ENCODE results near the gene GAGE10. TPM values are rescaled to one million over a fixed set of nuclear protein-coding genes. Genes with fewer than 3 reads are reported as not detected.
A peak's percentile ranks its signal among the peaks of the same experiment; 100 is the strongest.
"Not testable (repeated sequence)": the region's sequence is repeated elsewhere in the genome, so short reads cannot be mapped to it uniquely, and the experiment has no call there.

The GAGE10 gene
- total RNA-seq, 4 donors from 2014 or later = not detected

GRCh38 chrX:49308604-49309269 is 5.3 kb downstream of the GAGE10 start:
- WGBS, 2 donors = 29 to 50% methylated on average over 12 to 15 of the region's 15 CpGs
- intact Hi-C loops (cut with DNase I) = no loop called here

GRCh38 chrX:49309401-49309981 is 6.0 kb downstream of the GAGE10 start:
- 0 to 32% methylated on average over 8 of the region's 8 CpGs for WGBS, 2 donors
- intact Hi-C loops (cut with DNase I) = no loop called here
- Histone ChIP-seq H3K4me1 (peaks cover 0 to 21% (median 10%) of the 10 kb centered on the region in 3 donors), H3K27me3 (no peaks in the 10 kb centered on the region), H3K27ac (peak overlapping the region; percentile 45 to 86 (median 75)), H3K4me3 (peak overlapping the region; percentile 5 to 53 (median 32)), H3K36me3 (no peaks in the 10 kb centered on the region), H3K9me3 (no peaks in the 10 kb centered on the region)
- TF ChIP-seq CTCF (IDR thresholded peaks at IDR 0.05) = no peak
- DNase-seq = no peak

More at GRCh38 chrX:49308604-49309269, 5.3 kb downstream of the GAGE10 start:
- Histone ChIP-seq H3K36me3 (no peaks in the 10 kb centered on the region), H3K27ac (peak overlapping the region; percentile 45 to 86 (median 75)), H3K27me3 (no peaks in the 10 kb centered on the region), H3K4me1 (peaks cover 0 to 21% (median 10%) of the 10 kb centered on the region in 3 donors), H3K9me3 (no peaks in the 10 kb centered on the region), H3K4me3 (peak overlapping the region; percentile 5 to 53 (median 32))
- DNase-seq = no peak
- TF ChIP-seq CTCF (IDR thresholded peaks at IDR 0.05) (no peak), POLR2A (IDR thresholded peaks at IDR 0.05) (no peak)

- intact Hi-C loops (cut with DNase I) = no loop called here
- Histone ChIP-seq H3K27me3 (no peaks in the 10 kb centered on the region), H3K27ac (peak overlapping the region in 2 of 4 donors; percentile 85 to 86), H3K36me3 (no peaks in the 10 kb centered on the region), H3K9me3 (no peaks in the 10 kb centered on the region), H3K4me1 (peaks cover 0 to 21% (median 10%) of the 10 kb centered on the region in 3 donors), H3K4me3 (no peak overlapping the region)
- 73 to 83% methylated on average over 9 to 18 of the region's 18 CpGs for WGBS, 2 donors
- TF ChIP-seq POLR2A (IDR thresholded peaks at IDR 0.05) = no peak
- no peak for TF ChIP-seq CTCF (IDR thresholded peaks at IDR 0.05)
- no peak for DNase-seq
These were observed 6.9 kb downstream of the GAGE10 start for GRCh38 chrX:49310371-49310770.

DNA sequence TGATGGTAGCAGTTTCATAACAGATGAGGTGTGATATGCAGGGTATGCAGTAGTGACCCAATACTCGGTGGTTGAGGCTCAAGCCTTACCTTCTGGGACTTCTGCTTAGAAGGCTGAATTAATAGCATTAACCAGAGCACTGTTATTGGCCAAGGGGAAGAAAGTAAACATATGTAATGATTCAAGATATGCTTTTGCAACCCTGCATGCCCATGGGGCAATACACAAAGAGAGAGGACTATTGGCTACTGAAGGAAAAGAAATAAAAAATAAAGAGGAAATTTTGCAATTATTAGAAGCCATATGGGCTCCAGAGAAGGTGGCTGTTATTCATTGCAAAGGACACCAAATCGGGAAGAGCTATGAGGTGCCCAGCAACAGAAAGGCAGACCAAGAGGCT is 8.7 kb downstream of the GAGE10 start:
- no peak overlapping the region for H3K27ac ChIP-seq
- H3K4me3 ChIP-seq = no peak overlapping the region
- intact Hi-C loops (cut with DNase I) = no loop called here
- H3K27me3 ChIP-seq = no peaks in the 10 kb centered on the region
- H3K36me3 ChIP-seq = no peaks in the 10 kb centered on the region
- WGBS, 2 donors = 53 to 84% methylated on average over 2 of the region's 2 CpGs
- DNase-seq = no peak
- no peaks in the 10 kb centered on the region for H3K9me3 ChIP-seq
- no peak for TF ChIP-seq CTCF (IDR thresholded peaks at IDR 0.05)
- no peak for TF ChIP-seq POLR2A (IDR thresholded peaks at IDR 0.05)
- H3K4me1 ChIP-seq = peaks cover 0 to 21% (median 10%) of the 10 kb centered on the region in 3 donors

DNA sequence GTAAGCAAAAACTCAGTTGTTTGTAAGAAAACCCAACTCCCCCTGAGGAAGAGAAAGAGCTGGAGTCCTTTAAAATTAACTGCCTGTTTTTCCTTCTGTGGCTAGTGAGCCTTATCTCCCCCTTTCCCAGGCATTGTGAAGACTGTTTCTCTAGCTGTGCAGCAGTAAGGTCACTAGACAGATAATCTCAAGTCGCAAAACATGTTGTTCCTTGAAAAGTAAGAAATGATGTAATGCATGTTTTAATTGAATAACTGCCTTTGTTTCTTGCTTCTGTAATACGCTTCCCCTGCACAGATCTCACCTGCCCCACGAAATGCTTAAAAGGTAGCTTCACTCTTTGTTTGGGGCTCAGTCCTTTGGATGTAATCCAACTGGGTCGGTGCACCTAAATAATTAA is 12.6 kb downstream of the GAGE10 start:
- H3K27me3 ChIP-seq = no peaks in the 10 kb centered on the region
- H3K36me3 ChIP-seq = no peaks in the 10 kb centered on the region
- H3K9me3 ChIP-seq = no peaks in the 10 kb centered on the region
- WGBS, 2 donors = 65 to 67% methylated on average over 4 of the region's 4 CpGs
- H3K4me3 ChIP-seq = no peak overlapping the region
- TF ChIP-seq POLR2A (IDR thresholded peaks at IDR 0.05) = no peak
- TF ChIP-seq CTCF (IDR thresholded peaks at IDR 0.05) = no peak
- H3K4me1 ChIP-seq = no peaks in the 10 kb centered on the region
- H3K27ac ChIP-seq = no peak overlapping the region
- intact Hi-C loops (cut with DNase I) = no loop called here
- DNase-seq = no peak

DNA sequence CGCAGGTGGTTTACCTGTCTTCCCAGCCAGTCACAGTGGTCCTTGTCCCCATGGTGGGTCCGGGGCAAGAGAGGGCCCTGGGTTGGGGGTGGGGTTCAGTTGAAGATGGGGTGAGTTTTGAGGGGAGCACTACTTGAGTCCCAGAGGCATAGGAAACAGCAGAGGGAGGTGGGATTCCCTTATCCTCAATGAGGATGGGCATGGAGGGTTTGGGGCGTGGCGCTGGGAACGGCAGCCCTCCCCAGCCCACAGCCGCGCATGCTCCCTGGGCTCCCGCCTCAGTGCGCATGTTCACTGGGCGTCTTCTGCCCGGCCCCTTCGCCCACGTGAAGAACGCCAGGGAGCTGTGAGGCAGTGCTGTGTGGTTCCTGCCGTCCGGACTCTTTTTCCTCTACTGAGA is 18.3 kb downstream of the GAGE10 start, which contains the start of gene GAGE12J:
TSS of gene GAGE12J (plus strand) at position 301 of the 400 bp plus-strand sequence. CDS start 1,157 bp downstream, outside the sequence.
- WGBS, 2 donors = 100% methylated on average over 1 of the region's 16 CpGs; no CpG with 5 or more reads in 1 of the 2 donors
- DNase-seq; H3K9me3 ChIP-seq; H3K4me3 ChIP-seq; H3K27me3 ChIP-seq; H3K36me3 ChIP-seq; intact Hi-C loops (cut with DNase I); H3K4me1 ChIP-seq; H3K27ac ChIP-seq: not testable (repeated sequence)

- DNase-seq; H3K27me3 ChIP-seq; intact Hi-C loops (cut with DNase I); H3K9me3 ChIP-seq; H3K4me3 ChIP-seq; H3K27ac ChIP-seq; H3K4me1 ChIP-seq; H3K36me3 ChIP-seq: not testable (repeated sequence)
- no CpG with 5 or more reads among the region's 27 CpGs for WGBS, 2 donors
These were observed 18.8 kb downstream of the GAGE10 start for GRCh38 chrX:49322266-49322665.

DNA sequence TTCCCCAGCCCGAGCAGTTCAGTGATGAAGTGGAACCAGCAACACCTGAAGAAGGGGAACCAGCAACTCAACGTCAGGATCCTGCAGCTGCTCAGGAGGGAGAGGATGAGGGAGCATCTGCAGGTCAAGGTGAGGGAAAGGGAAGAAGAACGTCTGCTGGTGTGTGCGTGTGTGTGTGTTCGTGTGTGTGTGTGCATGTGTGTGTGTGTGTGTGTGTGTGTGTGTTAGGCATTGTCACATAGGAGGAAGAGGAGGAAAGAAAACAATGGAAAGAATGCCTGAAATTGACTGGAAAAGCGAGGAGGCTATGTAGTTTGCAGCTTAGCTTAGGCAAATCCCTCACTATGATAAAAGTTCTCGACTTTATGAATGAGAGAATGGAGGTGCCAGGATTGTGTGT is 20.3 kb downstream of the GAGE10 start:
- H3K36me3 ChIP-seq; H3K27me3 ChIP-seq; DNase-seq; H3K4me3 ChIP-seq; H3K4me1 ChIP-seq; H3K9me3 ChIP-seq; H3K27ac ChIP-seq; intact Hi-C loops (cut with DNase I): not testable (repeated sequence)
- WGBS, 2 donors = 54% methylated on average over 4 of the region's 7 CpGs; no CpG with 5 or more reads in 1 of the 2 donors
